Smooth muscle cell (in vitro differentiated cells): ENCODE data around the gene SRP72. TPM values are rescaled to one million over a fixed set of nuclear protein-coding genes. Genes with fewer than 3 reads are reported as not detected.

Experiments used
- DNase-seq: peaks from one replicate; lab custom pipeline; 2025; ENCODE audit not compliant: unreplicated experiment; lab: John Stamatoyannopoulos, UW
- H2AFZ ChIP-seq: fragments of 200-600 bp; sonication (generic); 2 replicates; pipeline ENCODE4 v1.6.0; 2016; ENCODE audit warnings: antibody characterized with exemption, low read depth, mild to moderate bottlenecking
- H3F3A ChIP-seq: fragments of 200-600 bp; sonication (generic); 2 replicates; pipeline ENCODE4 v1.6.0; 2017; ENCODE audit warnings: antibody characterized with exemption, low read depth
- H3K27ac ChIP-seq: fragments of 200-600 bp; sonication (generic); 2 replicates; pipeline ENCODE4 v1.5.1; 2016; ENCODE audit warnings: low read depth, mild to moderate bottlenecking
- H3K27me3 ChIP-seq: fragments of 200-600 bp; sonication (generic); 2 replicates; pipeline ENCODE4 v1.6.1; 2016; ENCODE audit warnings: low read depth, mild to moderate bottlenecking
- H3K36me3 ChIP-seq: fragments of 200-600 bp; sonication (generic); 2 replicates; pipeline ENCODE4 v1.5.1; 2016; ENCODE audit warnings: low read depth
- H3K4me1 ChIP-seq: fragments of 200-600 bp; sonication (generic); 2 replicates; pipeline ENCODE4 v1.5.1; 2016; ENCODE audit warnings: low read depth
- H3K4me2 ChIP-seq: fragments of 200-600 bp; sonication (generic); 2 replicates; pipeline ENCODE4 v1.6.0; 2016; ENCODE audit warnings: mild to moderate bottlenecking
- H3K4me3 ChIP-seq: fragments of 200-600 bp; sonication (generic); 2 replicates; pipeline ENCODE4 v1.5.1; 2016; ENCODE audit warnings: mild to moderate bottlenecking
- H3K79me2 ChIP-seq: fragments of 200-600 bp; sonication (generic); 2 replicates; pipeline ENCODE4 v1.6.0; 2016; ENCODE audit warnings: low read depth, mild to moderate bottlenecking
- H3K9ac ChIP-seq: fragments of 200-600 bp; sonication (generic); 2 replicates; pipeline ENCODE4 v1.6.0; 2016; ENCODE audit warnings: low read depth
- H3K9me3 ChIP-seq: fragments of 200-600 bp; sonication (generic); replicated peaks from 2 replicates; pipeline ENCODE4 v1.5.1; 2016; ENCODE audit warnings: low read depth
- H4K20me1 ChIP-seq: fragments of 200-600 bp; sonication (generic); 2 replicates; pipeline ENCODE4 v1.6.0; 2016; ENCODE audit warnings: low read depth
- WGBS: methylation state at CpG from one replicate; pipeline ENCODE4 v1.1.7; 2016; ENCODE audit warnings: low lambda C conversion rate; 5-methylcytosine and 5-hydroxymethylcytosine counted together
- polyA plus RNA-seq: library from polyadenylated mRNA; unstranded; fragments of >200 nt; fragmentation: Nextera tagmentation; extraction: Ambion mirVana; gene quantifications from 2 replicates; pipeline ENCODE4 v1.2.1, GENCODE V29; 2016
- total RNA-seq: library from RNA; depleted of rRNA; stranded (reverse); fragments of >200 nt; gene quantifications from 2 replicates; pipeline ENCODE4 v1.2.3, GENCODE V29; 2014
- TF ChIP-seq, protein P1 (sequence below): fragments of 200-600 bp; sonication (generic); IDR thresholded peaks from 2 replicates; pipeline ENCODE4 v1.5.1; 2017; ENCODE audit warnings: borderline replicate concordance, mild to moderate bottlenecking, antibody characterized with exemption; ENCODE audit not compliant: insufficient read depth, poor library complexity, severe bottlenecking

The SRP72 gene
- total and polyA plus RNA-seq, 2 experiments from 2014 or later = 90.0 to 113 TPM

DNA sequence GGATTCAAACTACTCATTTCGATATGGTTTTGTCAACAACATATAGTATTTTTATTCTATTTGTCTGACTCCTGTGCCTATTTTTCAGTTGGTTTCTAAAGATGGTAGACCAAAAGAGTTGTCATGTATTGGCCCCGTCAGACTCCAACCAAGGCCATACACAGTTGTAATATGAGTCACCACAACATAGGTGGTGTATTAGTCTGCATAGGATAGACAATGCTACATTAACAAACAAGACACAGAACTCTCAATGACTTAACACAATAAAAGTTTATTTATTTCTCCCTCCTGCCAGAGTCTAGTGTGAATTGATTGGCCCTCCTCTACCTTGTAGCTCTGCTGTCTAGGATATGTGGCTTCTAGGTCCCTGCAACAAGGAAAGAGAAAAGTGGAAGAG lies 84.1 kb downstream of the SRP72 start:
- Histone ChIP-seq H3K9me3 (no peaks in the 10 kb centered on the region), H3K27me3 (no peaks in the 10 kb centered on the region), H3K4me2 (no peak overlapping the region), H4K20me1 (no peaks in the 10 kb centered on the region), H3K9ac (no peak overlapping the region), H2AFZ (no peak overlapping the region), H3K27ac (no peak overlapping the region), H3F3A (no peaks in the 10 kb centered on the region), H3K79me2 (no peaks in the 10 kb centered on the region), H3K4me3 (no peak overlapping the region), H3K36me3 (no peaks in the 10 kb centered on the region), H3K4me1 (no peaks in the 10 kb centered on the region)
- WGBS = 89% methylated on average over 2 of the region's 2 CpGs
- TF ChIP-seq, protein P1, sequence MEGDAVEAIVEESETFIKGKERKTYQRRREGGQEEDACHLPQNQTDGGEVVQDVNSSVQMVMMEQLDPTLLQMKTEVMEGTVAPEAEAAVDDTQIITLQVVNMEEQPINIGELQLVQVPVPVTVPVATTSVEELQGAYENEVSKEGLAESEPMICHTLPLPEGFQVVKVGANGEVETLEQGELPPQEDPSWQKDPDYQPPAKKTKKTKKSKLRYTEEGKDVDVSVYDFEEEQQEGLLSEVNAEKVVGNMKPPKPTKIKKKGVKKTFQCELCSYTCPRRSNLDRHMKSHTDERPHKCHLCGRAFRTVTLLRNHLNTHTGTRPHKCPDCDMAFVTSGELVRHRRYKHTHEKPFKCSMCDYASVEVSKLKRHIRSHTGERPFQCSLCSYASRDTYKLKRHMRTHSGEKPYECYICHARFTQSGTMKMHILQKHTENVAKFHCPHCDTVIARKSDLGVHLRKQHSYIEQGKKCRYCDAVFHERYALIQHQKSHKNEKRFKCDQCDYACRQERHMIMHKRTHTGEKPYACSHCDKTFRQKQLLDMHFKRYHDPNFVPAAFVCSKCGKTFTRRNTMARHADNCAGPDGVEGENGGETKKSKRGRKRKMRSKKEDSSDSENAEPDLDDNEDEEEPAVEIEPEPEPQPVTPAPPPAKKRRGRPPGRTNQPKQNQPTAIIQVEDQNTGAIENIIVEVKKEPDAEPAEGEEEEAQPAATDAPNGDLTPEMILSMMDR = no peak
- DNase-seq = no peak

DNA sequence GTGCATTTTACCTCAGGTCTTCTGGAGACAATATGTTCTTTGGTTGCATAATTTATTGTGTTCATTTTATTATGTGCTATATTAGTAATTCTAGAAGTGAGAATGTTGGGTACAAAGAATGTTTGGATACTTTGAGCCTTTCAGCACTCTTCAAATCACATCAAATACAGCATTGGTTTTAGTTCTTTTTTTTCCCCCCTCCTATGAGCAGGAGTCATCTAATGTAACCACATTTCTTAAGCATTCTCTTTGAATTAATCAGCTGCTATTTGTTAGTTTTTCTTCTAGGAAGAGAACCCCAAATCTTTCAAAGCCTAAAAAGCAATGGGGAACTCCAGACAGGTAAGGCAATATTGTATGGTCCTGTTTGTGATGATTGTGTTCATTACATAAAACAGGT lies 84.9 kb downstream of the SRP72 start:
- no peak overlapping the region for H3K4me2 ChIP-seq
- H3K9me3 ChIP-seq = no peaks in the 10 kb centered on the region
- no peak for DNase-seq
- H3K27me3 ChIP-seq = no peaks in the 10 kb centered on the region
- no peak overlapping the region for H3K9ac ChIP-seq
- H3K27ac ChIP-seq = no peak overlapping the region
- H2AFZ ChIP-seq = no peak overlapping the region
- TF ChIP-seq, protein P1 = no peak
- H4K20me1 ChIP-seq = no peaks in the 10 kb centered on the region
- no peaks in the 10 kb centered on the region for H3K4me1 ChIP-seq
- H3K79me2 ChIP-seq = no peaks in the 10 kb centered on the region
- no peak overlapping the region for H3K4me3 ChIP-seq
- H3F3A ChIP-seq = no peaks in the 10 kb centered on the region
- no peaks in the 10 kb centered on the region for H3K36me3 ChIP-seq

Other genes with a start within 250 kb of the SRP72 start
- 11.3 and 16.5 TPM in 2 replicates for gene AASDH, start 80.1 kb upstream of the SRP72 start, total RNA-seq
- 7.7 and 10.2 TPM in 2 replicates for gene AASDH, start 80.1 kb upstream of the SRP72 start, polyA plus RNA-seq
- 26.0 and 26.8 TPM in 2 replicates for gene PPAT, start 32.0 kb upstream of the SRP72 start, total RNA-seq
- gene PPAT, start 32.0 kb upstream of the SRP72 start, polyA plus RNA-seq = 11.6 and 12.3 TPM in 2 replicates
- gene PAICS, start 31.4 kb upstream of the SRP72 start, total RNA-seq = 68.9 and 71.6 TPM in 2 replicates
- gene PAICS, start 31.4 kb upstream of the SRP72 start, polyA plus RNA-seq = 58.7 and 62.4 TPM in 2 replicates
- 0.27 TPM in 1 of 2 replicates, not detected in the other for gene ARL9, start 38.2 kb downstream of the SRP72 start, total RNA-seq
- gene ARL9, start 38.2 kb downstream of the SRP72 start, polyA plus RNA-seq = 1.2 and 1.4 TPM in 2 replicates
- 86.9 and 142 TPM in 2 replicates for gene HOPX, start 213.7 kb downstream of the SRP72 start, total RNA-seq
- 66.0 and 111 TPM in 2 replicates for gene HOPX, start 213.7 kb downstream of the SRP72 start, polyA plus RNA-seq